Inflammatory macrophage (primary cell): ENCODE results near the gene CFAP119.

ENCODE experiments used
- DNase-seq, 2 donors: peaks; one replicate each; pipeline ENCODE4 v3.0.0-alpha.2; 2020 to 2022

The CFAP119 gene

DNA sequence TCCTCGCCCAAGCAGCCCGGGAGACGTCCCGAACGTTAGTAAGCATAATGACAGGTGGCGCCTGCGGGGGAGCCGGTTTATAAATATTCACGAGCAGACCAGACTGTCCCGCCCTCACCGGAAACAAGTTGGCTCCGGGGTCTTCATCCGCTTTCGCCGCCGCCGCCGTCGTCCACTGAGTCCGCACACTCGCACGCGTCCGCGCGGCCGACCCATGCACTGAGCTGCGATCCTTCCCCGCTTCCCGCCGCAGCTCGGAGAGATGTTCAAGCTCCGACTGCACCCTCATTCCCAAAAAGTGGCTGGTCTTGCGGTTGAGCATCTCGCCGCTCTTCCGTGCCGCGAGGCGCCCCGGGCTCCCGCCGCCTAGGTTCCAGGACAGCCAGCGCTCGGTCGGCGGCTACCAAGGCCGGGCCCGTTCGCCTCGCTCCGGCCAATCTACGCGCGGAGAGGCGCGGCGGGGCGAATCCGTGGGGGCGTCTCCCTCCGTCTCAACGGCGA lies 385 bp downstream of the CFAP119 start:
- no peak for DNase-seq

- no peak for DNase-seq
Measured at GRCh38 chr16:30760577-30761426, 1.1 kb downstream of the CFAP119 start.

- no peak for DNase-seq
Measured at GRCh38 chr16:30760001-30760559, 1.8 kb downstream of the CFAP119 start.

DNA sequence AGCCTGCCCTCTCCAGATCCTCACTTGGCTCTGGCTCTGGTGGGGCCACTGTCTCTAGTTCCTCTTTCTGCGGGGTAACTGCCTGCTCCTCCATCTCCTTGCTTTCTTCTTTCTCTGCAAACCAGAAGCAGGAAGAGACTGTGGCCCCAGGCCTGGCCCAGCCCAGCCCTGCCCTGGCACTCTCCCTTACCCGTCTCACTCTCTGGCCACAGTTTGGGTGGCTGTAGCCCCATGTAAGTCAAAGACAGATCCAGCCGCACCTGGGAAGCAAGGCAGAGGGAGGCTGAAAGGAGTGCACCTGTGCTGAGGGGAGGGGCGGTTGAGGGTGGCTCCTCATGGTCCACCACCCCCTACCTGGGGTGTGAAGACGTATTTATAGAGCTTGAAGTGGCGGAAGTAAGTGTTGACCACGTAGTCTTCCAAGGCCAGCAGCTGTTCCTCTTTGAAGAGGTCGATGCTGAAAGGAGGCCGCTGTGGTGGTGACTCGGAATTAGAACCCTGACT lies 2.8 kb downstream of the CFAP119 start:
- DNase-seq, result peak; percentile 46 to 62

GRCh38 chr16:30757316-30757715 lies 4.5 kb downstream of the CFAP119 start:
- DNase-seq, result no peak

DNA sequence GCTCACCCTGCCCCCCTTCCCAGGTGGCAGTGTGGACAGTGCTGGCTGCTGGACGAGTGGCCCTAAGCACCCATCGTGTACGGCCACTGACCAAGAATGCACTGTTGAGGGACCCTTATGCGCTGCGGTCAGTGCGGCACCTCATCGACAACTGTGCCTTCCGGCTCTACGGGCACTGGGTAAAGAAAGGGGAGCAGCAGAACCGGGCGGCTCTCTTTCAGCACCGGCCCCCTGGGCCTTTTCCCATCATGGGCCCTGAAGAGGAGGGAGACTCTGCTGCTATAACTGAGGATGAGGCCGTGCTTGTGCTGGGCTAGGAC lies 5.1 kb downstream of the CFAP119 start:
- no peak for DNase-seq

- DNase-seq, result no peak
Measured at GRCh38 chr16:30755955-30756780, 5.7 kb downstream of the CFAP119 start.

DNA sequence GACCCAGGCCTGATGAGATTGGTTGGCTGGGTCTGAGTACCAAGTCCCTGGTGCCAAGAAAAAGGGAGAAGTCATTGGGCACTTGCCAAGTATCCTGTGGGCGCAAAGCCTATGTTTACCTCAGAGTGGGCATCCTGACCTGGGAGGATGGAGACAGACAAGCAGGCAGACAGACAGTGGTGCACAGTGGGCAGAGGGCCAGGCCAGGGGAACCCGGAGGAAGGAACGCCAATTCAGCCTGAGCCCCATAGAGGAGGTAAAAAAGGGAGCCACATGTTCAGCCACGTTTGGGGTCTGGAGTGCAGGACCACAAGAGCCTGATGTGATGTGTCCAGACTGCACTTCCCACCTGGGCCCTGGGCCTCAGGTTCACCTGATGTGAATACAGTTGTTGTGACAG lies 8.3 kb downstream of the CFAP119 start:
- DNase-seq, result no peak

DNA sequence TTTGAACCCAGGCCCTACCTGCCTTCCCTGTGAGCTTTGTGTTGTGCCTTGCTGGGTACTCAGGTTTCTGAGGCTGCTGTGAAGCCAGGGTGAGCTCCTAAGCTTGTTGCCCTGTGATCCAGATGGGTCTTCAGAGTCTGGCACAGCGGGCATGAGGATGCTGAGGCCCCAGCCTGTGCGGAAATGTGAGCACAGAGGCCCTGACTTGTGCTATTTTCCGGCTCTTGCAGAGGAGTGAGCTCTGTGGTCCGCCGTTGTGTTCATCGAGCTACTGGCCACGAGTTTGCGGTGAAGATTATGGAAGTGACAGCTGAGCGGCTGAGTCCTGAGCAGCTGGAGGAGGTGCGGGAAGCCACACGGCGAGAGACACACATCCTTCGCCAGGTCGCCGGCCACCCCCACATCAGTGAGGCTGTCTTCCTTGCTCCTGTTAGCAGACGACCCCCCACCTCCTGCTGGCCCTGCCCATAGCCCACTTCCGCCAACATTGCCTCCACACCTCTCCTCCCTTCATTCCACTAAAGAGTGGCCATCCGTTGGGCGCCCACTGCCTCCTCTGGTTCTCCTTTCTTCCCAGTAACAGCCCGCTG lies 10.9 kb downstream of the CFAP119 start:
- no peak for DNase-seq

GRCh38 chr16:30750201-30750600 lies 11.7 kb downstream of the CFAP119 start:
- no peak for DNase-seq

GRCh38 chr16:30748634-30749445 lies 13.0 kb downstream of the CFAP119 start:
- peak in 1 of 2 donors; percentile 22 for DNase-seq

GRCh38 chr16:30747799-30748633 lies 13.8 kb downstream of the CFAP119 start, which contains the start of gene PHKG2:
Gene PHKG2 (plus strand): TSS chr16:30748425. CDS start chr16:30748821, 396 bp downstream.
- DNase-seq, result peak; percentile 99 to 100

GRCh38 chr16:30747331-30747730 lies 14.5 kb downstream of the CFAP119 start:
- no peak for DNase-seq

DNA sequence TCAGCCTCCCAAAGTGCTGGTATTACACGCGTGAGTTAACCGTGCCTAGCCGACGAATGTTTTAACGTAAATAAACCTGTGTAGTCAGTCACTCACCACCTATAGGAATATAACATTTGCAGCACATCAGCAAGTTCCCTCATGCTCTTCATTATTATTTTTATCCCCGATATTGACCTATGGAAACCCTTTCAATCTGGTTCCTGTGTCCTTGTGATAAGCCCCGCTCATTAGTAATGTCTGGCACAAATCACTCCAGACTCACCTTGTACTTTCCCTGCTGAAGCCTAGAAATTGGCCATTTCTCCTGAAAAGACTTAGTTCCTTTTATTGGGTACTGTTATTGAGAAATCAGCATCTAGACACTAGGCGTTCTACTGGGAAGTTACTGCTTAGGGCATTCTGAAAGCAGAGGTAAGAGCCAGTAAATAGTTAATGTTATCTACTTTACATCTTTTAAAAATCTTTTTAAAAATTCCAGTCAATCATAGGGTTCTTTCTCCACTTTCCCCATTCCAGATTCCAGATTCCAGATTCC lies 15.2 kb downstream of the CFAP119 start:
- DNase-seq, result peak; percentile 25 to 32

GRCh38 chr16:30745082-30745481 lies 16.8 kb downstream of the CFAP119 start:
- DNase-seq, result no peak

DNA sequence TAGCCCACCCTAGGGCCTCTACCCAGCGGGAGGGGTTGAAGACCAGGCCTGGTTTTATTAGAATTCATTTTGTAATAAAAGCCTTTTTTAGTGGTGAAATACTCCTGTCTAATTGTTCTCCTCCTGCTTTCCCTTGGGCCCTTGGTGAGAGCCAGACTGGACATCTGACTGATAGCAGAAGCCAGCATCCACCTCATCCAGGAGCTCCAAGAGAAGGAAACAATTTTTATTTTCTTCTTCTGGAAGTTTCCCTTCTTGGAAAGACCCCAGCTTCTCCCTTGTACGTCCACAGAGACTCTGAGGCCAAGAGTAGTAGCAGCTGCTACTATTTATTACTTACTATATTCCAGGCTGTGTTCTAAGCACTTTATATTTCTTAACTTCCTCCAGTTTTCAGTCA lies 17.7 kb downstream of the CFAP119 start:
- DNase-seq, result no peak

- no peak for DNase-seq
Measured at GRCh38 chr16:30743716-30744115, 18.1 kb downstream of the CFAP119 start.

- no peak for DNase-seq
Measured at GRCh38 chr16:30741461-30741914, 20.4 kb downstream of the CFAP119 start.

DNA sequence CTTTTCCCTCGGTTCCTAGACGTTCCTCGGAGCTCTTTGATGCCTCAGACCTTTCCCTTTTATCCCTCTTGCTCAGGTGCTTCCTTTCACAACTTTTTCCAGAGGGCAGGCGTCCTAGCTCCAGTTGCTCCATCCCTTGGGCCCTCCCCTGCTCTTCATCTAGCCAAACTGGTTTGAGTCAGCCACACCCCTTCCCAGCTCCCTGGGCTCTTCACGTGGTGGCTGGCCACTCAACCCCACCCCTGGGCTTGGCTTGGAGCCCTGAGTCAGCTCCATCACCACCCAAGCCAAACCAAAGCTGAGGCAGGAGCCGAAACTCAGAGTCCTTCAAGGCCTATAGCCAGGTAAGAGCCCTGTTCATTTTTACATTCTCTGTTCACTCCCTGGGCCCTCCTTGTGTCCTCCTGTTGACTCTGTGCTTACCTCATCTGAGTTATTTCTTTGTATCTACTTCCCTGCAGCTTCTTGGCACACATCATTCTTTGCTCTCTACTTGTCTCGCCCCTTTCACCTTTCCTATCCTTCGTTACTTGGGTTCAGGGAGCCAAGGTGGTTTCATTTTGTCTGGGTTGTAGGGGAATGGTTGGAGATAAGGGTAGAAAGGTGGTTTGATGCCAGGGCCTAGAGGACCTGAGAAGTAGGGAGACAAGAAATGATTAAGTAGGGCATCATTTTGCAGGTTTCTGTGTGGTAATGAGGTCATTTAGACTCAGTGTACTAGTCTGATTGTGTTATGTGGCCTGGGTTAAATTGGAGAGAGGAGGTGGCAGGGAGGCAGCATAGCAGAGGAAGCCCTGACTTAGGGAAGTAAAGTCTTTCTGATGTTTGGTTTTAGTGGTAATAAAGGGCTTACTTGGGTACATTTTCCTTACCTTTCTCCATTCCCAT lies 21.3 kb downstream of the CFAP119 start:
- no peak for DNase-seq
